Fibroblast of gingiva (primary cell): ENCODE data around the gene SCARF2.
A peak's percentile ranks its signal among the peaks of the same experiment; 100 is the strongest.
"Not testable (repeated sequence)": the region's sequence is repeated elsewhere in the genome, so short reads cannot be mapped to it uniquely, and the experiment has no call there.

Experiments
- DNase-seq: peaks from one replicate; pipeline ENCODE4 v3.0.0-alpha.2; 2011; ENCODE audit warnings: low read depth

SCARF2 gene

GRCh38 chr22:20437613-20438426, at the start of gene SCARF2:
TSS of gene SCARF2 (minus strand) at chr22:20437825. CDS start at chr22:20437754, 71 bp downstream.
- peak; percentile 68 for DNase-seq

GRCh38 chr22:20486229-20486628, 48.6 kb upstream of the SCARF2 start:
- DNase-seq: no peak

GRCh38 chr22:20484948-20485683, 47.5 kb upstream of the SCARF2 start:
- no peak for DNase-seq

GRCh38 chr22:20483771-20484170, 46.1 kb upstream of the SCARF2 start:
- no peak for DNase-seq

- DNase-seq: not testable (repeated sequence)
These were observed 45.5 kb upstream of the SCARF2 start for GRCh38 chr22:20483143-20483506.

GRCh38 chr22:20479612-20480196, 42.1 kb upstream of the SCARF2 start:
- DNase-seq: peak; percentile 40

- not testable (repeated sequence) for DNase-seq
These were observed 40.4 kb upstream of the SCARF2 start for GRCh38 chr22:20478059-20478458.

- not testable (repeated sequence) for DNase-seq
These were observed 37.9 kb upstream of the SCARF2 start for GRCh38 chr22:20475569-20475968.

GRCh38 chr22:20475115-20475436, 37.5 kb upstream of the SCARF2 start:
- no peak for DNase-seq

GRCh38 chr22:20472629-20473442, 35.2 kb upstream of the SCARF2 start:
- no peak for DNase-seq

- no peak for DNase-seq
These were observed 33.7 kb upstream of the SCARF2 start for GRCh38 chr22:20471126-20471833.

GRCh38 chr22:20470525-20470924, 32.9 kb upstream of the SCARF2 start:
- DNase-seq: not testable (repeated sequence)

- no peak for DNase-seq
These were observed 31.7 kb upstream of the SCARF2 start for GRCh38 chr22:20469110-20469868.

GRCh38 chr22:20466659-20467379, 29.2 kb upstream of the SCARF2 start:
- no peak for DNase-seq

- DNase-seq: no peak
These were observed 28.1 kb upstream of the SCARF2 start for GRCh38 chr22:20465759-20466077.

- no peak for DNase-seq
These were observed 27.5 kb upstream of the SCARF2 start for GRCh38 chr22:20464912-20465758.

- DNase-seq: no peak
These were observed 26.5 kb upstream of the SCARF2 start for GRCh38 chr22:20464096-20464614.

- DNase-seq: no peak
These were observed 25.9 kb upstream of the SCARF2 start for GRCh38 chr22:20463324-20464095.
